HepG2 (cell line): Measurements from ENCODE around the gene MGAT5. TPM values are rescaled to one million over a fixed set of nuclear protein-coding genes. Genes with fewer than 3 reads are reported as not detected.

Experiments used
- ETS1 ChIP-seq: sonication (generic); formaldehyde crosslinking; IDR thresholded peaks from 2 replicates; pipeline ENCODE4 v1.4.0; 2020; ENCODE audit warnings: missing genetic modification reagents
- HMGXB3 ChIP-seq: sonication (generic); formaldehyde crosslinking; IDR thresholded peaks from 2 replicates; pipeline ENCODE4 v1.4.0; 2020; ENCODE audit warnings: missing genetic modification reagents, borderline replicate concordance
- MAZ ChIP-seq, 2 experiments: sonication (generic) in 1 of 2; formaldehyde crosslinking in 1 of 2; IDR thresholded peaks; 2 replicates each; pipeline versions ENCODE4 v1.5.0 to v1.6.1; 2012 to 2020; ENCODE audit warnings: low read depth in 2 of 2, mild to moderate bottlenecking in 2 of 2, borderline replicate concordance in 1 of 2, improper control_type of control experiment in 1 of 2, low read length in 1 of 2, missing genetic modification reagents in 1 of 2, moderate library complexity in 1 of 2
- SNAPC4 ChIP-seq: sonication (generic); formaldehyde crosslinking; IDR thresholded peaks from 2 replicates; pipeline ENCODE4 v1.4.0; 2020; ENCODE audit warnings: mild to moderate bottlenecking, missing genetic modification reagents
- polyA plus RNA-seq, 8 experiments: library from polyadenylated mRNA; depleted of rRNA in 3 of 8; stranded (reverse) in 7 of 8; unstranded in 1 of 8; fragments of >200 nt; fragmentation: Illumina TruSeq in 4 of 8; extraction: Trizol in 4 of 8; gene quantifications; 2 replicates each; pipeline versions ENCODE4 v1.2.1 to v1.2.3, GENCODE V29; 2011 to 2016; ENCODE audit warnings: low read depth in 4 of 8, missing spikeins in 1 of 8, mixed read lengths in 1 of 8; ENCODE audit not compliant: insufficient read depth in 1 of 8
- total RNA-seq, 5 experiments: library from RNA; depleted of rRNA; stranded (reverse); fragments of >200 nt; fragmentation: Illumina TruSeq; extraction: Trizol; gene quantifications; 2 replicates each; pipeline ENCODE4 v1.2.3, GENCODE V29; 2016; ENCODE audit warnings: low read depth in 1 of 5

MGAT5 gene
- total and polyA plus RNA-seq, 2 of the 13 experiments (the other 11 are each of a cell fraction or from before 2014, with no cell fraction given): 33.1 to 60.2 TPM

GRCh38 chr2:134499307-134499926 lies 245.5 kb downstream of the MGAT5 start (continued):
- TF ChIP-seq HMGXB3 (CRISPR knock-in tag) (no peak), SNAPC4 (CRISPR knock-in tag) (no peak), ETS1 (CRISPR knock-in tag) (no peak), MAZ (IDR thresholded peaks at IDR 0.05; ENCODE audit: borderline replicate concordance, low read depth, low read length) (no peak), MAZ (CRISPR knock-in tag; IDR thresholded peaks at IDR 0.05; ENCODE audit: low read depth) (no peak)
